IPS-20b (cell line): ENCODE measurements around the gene CETN2.

ENCODE experiments used
- H3K27ac ChIP-seq: one replicate; pipeline ENCODE4 v1.5.1; 2013; ENCODE audit warnings: low read length
- H3K27me3 ChIP-seq: 2 replicates; pipeline ENCODE4 v1.6.1; 2013; ENCODE audit warnings: mild to moderate bottlenecking, low read length, inconsistent platforms; ENCODE audit not compliant: insufficient read depth
- H3K36me3 ChIP-seq: 2 replicates; pipeline ENCODE4 v1.6.1; 2013; ENCODE audit warnings: low read depth, mild to moderate bottlenecking, inconsistent platforms, low read length, moderate library complexity; ENCODE audit not compliant: insufficient read depth
- H3K4me1 ChIP-seq: 2 replicates; pipeline ENCODE4 v1.6.1; 2013; ENCODE audit warnings: mild to moderate bottlenecking, control low read depth, inconsistent platforms, low read length, moderate library complexity; ENCODE audit not compliant: insufficient read depth
- H3K4me3 ChIP-seq: 2 replicates; pipeline ENCODE4 v1.5.1; 2013; ENCODE audit warnings: mild to moderate bottlenecking, low read length, inconsistent platforms
- H3K9ac ChIP-seq: 2 replicates; pipeline ENCODE4 v1.6.1; 2013; ENCODE audit warnings: low read depth, mild to moderate bottlenecking, inconsistent platforms, low read length, moderate library complexity
- H3K9me3 ChIP-seq: 2 replicates; pipeline ENCODE4 v1.6.1; 2013; ENCODE audit warnings: mild to moderate bottlenecking, low read depth, low read length, inconsistent platforms; ENCODE audit not compliant: insufficient read depth

CETN2 gene

DNA sequence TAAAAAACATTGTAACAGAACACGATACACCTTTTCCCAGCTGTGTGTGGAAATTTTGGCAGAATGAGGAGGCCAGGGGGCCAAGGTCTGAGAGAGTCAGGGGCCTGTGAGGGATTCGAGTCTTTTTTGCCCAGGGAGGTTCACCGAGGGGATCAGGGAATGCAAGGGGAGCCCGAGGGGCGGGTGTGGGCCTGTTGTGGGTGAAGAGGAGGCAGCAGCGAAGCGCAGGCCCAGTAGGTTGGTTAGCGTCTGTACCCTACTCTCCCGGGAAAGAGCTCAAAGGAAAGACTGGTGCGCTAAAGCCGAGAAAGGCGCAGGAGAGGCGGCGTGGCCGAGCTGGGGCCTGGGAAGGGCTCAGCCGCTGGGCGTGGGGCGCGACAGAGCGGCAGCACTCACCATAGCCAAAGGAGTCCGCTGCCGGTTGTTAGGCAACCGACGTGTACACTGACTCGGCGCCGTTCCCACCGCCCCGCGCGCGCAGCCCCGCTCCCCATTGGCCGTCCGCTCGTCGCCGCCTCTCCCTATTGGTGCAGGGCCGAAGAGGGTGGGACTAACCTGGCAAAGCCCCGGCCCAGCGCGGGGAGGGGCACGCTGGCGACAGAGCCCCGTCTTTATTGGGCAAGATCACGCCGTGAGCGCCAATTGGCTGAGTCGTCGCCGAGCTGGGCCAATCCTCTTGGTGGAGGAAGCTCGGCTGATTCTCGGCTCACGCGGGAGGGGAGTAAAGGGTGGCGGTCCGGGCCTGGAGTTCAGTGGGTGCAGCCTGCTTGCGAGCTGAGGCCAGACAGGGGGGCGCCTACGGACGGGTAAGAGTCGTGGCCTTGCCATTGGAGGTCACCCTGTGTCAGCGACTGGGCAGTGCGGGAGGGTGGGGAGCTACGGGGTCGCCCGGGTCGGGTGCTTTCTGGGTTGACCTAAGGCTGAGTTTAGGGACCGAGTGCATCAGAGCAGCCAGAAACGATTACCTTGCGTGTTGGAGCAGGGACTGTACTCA is at the start of gene CETN2, which contains the start of gene NSDHL:
Gene CETN2, minus strand, starts transcription at position 446 of the 994 bp plus-strand sequence. Its CDS starts 47 bp downstream, at position 399.
Gene NSDHL, plus strand, starts transcription at position 752 of the 994 bp plus-strand sequence. CDS start 15,262 bp downstream, outside the sequence.
- H3K27ac ChIP-seq: peak within 1 kb of the TSS; percentile 28
- peaks cover 22% of the 10 kb centered on the region; the same call in 1 of the 2 replicates for H3K36me3 ChIP-seq
- peak within 1 kb of the TSS; percentile 90 for H3K4me3 ChIP-seq
- H3K9ac ChIP-seq: peak within 1 kb of the TSS; percentile 85
- H3K9me3 ChIP-seq: no peaks in the 10 kb centered on the region
- peaks cover 4% of the 10 kb centered on the region; the same call in 1 of the 2 replicates for H3K4me1 ChIP-seq
- H3K27me3 ChIP-seq: no peaks in the 10 kb centered on the region

DNA sequence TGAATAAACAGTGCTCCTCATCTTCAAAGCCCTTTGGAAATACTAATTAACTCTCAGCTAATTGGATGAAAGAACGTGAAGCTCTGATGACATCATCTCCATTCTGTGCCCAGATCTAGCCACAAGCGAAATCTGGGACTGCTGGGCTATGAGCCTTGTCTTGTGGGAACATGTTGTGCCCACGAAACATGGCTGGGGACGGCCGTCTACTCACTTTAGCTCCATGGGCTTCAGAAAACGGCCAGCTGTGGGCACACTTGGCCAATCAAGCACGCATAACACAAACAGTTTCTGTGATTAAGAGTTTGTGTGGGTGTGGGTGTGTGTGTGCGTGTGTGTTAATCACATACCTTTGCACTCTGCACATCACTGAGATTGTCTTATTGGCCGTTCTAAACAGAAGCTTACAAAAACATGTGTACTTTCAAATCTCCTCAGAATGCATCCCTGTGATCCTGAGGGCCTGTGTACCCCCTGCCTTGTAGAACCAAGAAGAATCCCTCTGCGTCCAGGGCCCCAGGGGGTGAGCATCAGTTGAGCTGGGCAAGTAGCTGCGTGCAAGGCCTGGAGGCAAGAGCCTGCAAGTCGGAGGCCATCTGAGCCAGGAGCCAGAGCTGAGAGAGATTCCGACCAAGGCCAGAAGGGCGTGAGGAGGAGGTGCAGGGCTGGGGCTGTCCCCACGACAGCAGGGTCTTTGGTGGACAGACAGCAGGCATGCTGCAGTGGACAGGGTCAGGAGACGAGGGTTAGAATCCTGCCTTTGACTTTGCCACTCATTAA is 48.6 kb upstream of the CETN2 start:
- Histone ChIP-seq H3K27me3 (no peaks in the 10 kb centered on the region), H3K9me3 (no peaks in the 10 kb centered on the region), H3K4me3 (no peak overlapping the region), H3K9ac (no peak overlapping the region), H3K36me3 (no peaks in the 10 kb centered on the region), H3K27ac (no peak overlapping the region), H3K4me1 (no peaks in the 10 kb centered on the region)

DNA sequence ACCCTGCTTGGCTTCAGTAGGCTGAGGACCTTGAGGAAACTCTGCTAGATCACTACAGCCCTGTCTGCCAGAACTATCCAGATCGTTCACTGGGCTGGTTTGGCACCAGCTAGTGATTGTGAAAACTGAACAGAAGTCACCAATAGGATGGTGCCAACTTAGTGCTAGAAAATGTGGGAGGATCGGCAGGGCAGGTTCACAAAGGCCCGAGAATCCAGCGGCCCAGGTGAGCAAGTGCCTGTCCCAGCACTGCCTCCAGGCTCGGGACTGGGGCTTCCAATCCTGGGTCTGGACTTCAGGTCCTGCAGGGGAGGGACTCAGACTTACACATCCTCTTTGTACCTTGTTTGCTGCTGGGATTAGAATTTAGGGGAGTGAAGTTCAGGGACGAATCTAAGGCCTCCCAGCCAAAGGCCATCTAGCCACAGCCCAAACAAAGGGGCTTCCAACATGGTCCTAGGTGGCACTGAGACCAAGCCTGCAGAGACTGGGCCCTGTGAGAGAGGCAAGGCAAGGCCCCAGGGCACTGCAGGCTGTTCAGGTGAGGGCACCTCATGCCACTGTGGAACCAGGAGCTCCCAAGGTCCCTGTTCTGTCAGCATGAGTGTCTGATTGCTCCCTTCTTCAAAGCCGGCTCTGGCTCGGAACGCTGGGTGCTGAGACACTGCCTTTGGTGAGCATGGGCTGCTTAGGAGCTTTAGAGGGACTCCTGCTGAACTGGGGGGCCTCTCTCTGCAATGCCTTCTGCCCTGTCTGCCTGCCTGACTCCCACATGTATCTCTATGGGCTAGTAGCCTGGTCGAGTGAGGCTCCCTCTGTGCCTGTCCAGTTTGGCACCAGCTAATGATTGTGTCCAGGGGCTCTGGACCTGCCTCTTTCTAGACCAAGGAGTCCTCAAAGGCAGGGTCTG is 46.6 kb upstream of the CETN2 start:
- H3K4me1 ChIP-seq: no peaks in the 10 kb centered on the region
- H3K36me3 ChIP-seq: no peaks in the 10 kb centered on the region
- H3K27ac ChIP-seq: no peak overlapping the region
- no peak overlapping the region for H3K9ac ChIP-seq
- H3K4me3 ChIP-seq: no peak overlapping the region
- no peaks in the 10 kb centered on the region for H3K9me3 ChIP-seq
- no peaks in the 10 kb centered on the region for H3K27me3 ChIP-seq

DNA sequence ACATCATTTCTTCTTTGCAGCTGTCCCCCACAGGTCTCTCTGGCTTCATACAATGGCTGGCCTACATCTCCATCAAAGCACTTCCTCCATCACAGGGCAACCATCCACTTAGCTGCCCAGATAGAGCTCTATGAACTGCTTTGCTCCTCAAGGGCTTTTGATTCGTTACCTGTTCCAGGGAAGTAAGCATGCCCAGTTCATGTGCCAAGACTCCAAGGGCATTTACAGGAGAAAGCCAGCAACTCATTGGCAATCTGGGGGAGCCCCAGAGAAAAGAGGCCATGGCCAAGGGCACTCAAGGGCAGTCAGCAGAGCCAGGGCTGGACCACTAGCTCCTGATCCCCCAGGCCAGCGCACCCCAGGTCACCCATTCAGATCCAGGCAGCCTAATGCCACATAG is 42.8 kb upstream of the CETN2 start:
- Histone ChIP-seq H3K27ac (no peak overlapping the region), H3K27me3 (no peaks in the 10 kb centered on the region), H3K4me1 (no peaks in the 10 kb centered on the region), H3K9me3 (no peaks in the 10 kb centered on the region), H3K4me3 (no peak overlapping the region), H3K36me3 (peaks cover 20% of the 10 kb centered on the region; the same call in 1 of the 2 replicates), H3K9ac (no peak overlapping the region)

DNA sequence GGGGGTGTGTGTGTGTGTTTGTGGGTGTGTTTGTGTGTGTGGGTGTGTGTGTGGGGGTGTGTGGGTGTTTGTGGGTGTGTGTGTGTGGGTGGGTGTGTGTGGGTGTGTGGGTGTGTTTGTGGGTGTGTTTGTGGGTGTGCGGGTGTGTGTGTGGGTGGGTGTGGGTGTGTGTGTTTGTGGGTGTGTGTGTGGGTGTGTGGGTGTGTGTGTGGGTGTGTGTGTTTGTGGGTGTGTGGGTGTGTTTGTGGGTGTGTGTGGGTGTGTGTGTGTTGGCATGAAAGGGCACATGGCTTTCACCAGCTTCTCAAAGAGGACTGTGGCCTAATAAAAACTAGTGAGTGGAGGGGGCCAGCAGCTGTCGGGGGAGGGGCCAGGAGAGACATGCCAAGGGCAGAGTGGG is 42.0 kb upstream of the CETN2 start:
- no peak overlapping the region for H3K4me3 ChIP-seq
- H3K9me3 ChIP-seq: no peaks in the 10 kb centered on the region
- no peak overlapping the region for H3K27ac ChIP-seq
- H3K36me3 ChIP-seq: peaks cover 22% of the 10 kb centered on the region; the same call in 1 of the 2 replicates
- H3K4me1 ChIP-seq: no peaks in the 10 kb centered on the region
- no peak overlapping the region for H3K9ac ChIP-seq
- no peaks in the 10 kb centered on the region for H3K27me3 ChIP-seq

DNA sequence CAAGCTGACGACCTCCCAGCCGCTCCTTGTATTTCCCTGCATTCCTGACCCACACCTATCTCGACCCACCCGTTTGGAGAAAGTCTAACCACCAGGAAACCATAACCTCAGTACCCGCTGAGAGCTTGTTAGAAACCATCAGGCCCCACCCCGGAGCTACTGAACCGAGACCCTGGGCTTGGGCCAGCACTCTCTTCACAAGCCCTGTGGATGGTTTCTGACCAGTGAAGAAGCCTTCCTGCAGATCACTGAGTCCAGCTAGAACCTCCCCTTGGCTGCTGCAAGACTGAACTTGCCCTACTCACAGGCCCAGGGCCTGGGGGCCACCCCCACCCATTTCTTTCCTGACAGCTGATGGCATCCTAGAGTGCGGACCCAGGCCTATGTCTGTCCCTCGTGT is 40.7 kb upstream of the CETN2 start:
- Histone ChIP-seq H3K36me3 (peaks cover 34% of the 10 kb centered on the region; the same call in 1 of the 2 replicates), H3K27me3 (no peaks in the 10 kb centered on the region), H3K4me3 (no peak overlapping the region), H3K9ac (no peak overlapping the region), H3K9me3 (no peaks in the 10 kb centered on the region), H3K4me1 (no peaks in the 10 kb centered on the region), H3K27ac (no peak overlapping the region)

DNA sequence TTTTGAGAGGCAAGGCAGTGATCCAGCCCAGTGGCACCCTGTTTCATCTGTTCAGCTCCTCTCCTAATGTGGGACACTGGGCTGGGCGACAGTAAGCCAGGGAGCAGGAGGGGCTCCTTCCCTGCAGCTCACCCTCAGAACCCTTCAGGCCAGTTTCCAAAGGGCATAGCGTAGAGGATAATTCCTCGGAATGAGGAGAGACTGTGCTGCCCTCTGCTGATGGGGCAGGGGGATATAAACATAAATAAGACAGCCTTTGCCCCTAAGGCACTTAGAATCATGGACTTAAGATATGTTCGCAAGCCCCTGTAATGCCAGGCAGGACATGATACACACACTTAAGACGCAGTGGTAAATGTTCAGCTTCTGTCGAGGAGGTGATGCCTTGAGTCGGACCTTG is 39.4 kb upstream of the CETN2 start:
- no peaks in the 10 kb centered on the region for H3K4me1 ChIP-seq
- no peak overlapping the region for H3K9ac ChIP-seq
- H3K4me3 ChIP-seq: no peak overlapping the region
- no peaks in the 10 kb centered on the region for H3K27me3 ChIP-seq
- H3K27ac ChIP-seq: no peak overlapping the region
- H3K9me3 ChIP-seq: no peaks in the 10 kb centered on the region
- peaks cover 46% of the 10 kb centered on the region; the same call in 1 of the 2 replicates for H3K36me3 ChIP-seq

DNA sequence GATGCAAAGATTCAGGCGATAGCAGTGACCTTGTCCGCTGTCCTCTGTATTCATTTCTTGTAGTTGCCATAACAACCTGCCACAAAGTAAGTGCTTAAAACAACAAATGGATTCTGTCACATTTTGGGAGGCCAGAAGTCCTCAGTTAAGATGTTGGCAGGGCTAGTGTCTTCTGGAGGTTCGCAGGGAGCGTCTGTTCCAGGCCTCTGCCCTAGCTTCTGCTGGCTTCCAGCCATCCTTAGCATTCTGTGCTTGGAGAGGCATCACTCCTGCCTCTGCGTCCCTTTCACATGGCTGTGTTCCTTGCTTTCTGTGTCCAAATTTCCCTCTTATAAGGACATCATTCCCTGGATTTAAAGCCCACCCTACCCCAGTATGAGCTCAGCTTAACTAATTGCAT is 35.8 kb upstream of the CETN2 start:
- no peak overlapping the region for H3K4me3 ChIP-seq
- H3K27me3 ChIP-seq: no peaks in the 10 kb centered on the region
- no peak overlapping the region for H3K9ac ChIP-seq
- H3K36me3 ChIP-seq: peaks cover 73% of the 10 kb centered on the region; the same call in 1 of the 2 replicates
- no peaks in the 10 kb centered on the region for H3K9me3 ChIP-seq
- H3K27ac ChIP-seq: no peak overlapping the region
- no peaks in the 10 kb centered on the region for H3K4me1 ChIP-seq

DNA sequence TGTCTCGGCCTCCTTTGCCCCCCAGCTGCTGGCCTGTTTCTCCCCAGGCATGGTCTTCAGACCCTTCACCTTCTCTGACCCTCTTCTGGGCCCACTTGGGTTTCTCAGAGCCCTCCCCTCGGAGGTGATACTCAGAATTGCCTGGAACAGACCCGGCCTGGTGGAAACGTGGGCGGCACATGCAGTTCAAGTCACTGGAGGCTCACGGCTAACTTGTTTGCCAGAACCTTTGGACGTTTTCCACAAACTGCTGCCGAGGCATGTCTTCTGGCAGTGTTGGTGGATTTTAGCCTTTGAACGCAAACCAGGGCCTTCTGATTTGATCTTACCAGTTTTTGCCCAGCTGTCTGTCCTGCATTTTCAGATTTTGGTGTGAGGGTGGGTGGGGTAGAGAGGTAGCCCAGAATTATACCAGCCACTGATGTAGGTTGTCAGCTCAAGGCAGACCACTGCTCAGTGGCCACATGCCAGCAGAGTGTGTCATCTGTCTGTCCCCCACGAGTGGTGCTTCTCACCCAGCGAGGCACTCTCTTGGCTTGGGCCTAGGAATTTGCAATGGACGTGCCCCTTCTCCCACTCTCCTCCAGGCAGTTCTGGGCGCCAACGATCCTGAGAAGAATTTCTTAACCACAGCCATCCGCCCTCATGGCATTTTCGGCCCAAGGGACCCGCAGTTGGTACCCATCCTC is 34.8 kb upstream of the CETN2 start:
- Histone ChIP-seq H3K4me3 (no peak overlapping the region), H3K9ac (no peak overlapping the region), H3K27me3 (no peaks in the 10 kb centered on the region), H3K36me3 (peaks cover 79% of the 10 kb centered on the region; the same call in 1 of the 2 replicates), H3K9me3 (no peaks in the 10 kb centered on the region), H3K27ac (no peak overlapping the region), H3K4me1 (no peaks in the 10 kb centered on the region)

DNA sequence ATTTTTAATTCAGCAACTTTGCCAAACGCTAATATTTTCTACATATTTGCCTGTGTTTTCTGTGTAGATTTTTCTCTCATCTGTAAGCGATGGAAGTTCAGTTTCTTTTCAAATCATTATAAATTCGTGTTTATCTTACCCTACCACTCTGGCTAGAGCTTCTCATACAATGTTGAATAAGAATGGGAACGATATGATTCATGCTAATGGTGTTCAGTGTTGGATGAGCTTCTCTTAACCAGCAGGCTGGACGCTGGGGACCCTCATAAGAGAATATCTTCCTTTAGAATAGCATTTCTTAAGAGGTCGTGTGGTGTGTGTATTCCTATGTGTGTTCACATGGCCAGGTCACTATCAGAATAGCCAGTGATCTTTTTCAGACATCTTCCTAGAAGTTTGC is 31.3 kb upstream of the CETN2 start:
- H3K27ac ChIP-seq: no peak overlapping the region
- H3K36me3 ChIP-seq: peaks cover 73% of the 10 kb centered on the region; the same call in 1 of the 2 replicates

More for the DNA sequence above, 31.3 kb upstream of the CETN2 start:
- Histone ChIP-seq H3K9ac (no peak overlapping the region), H3K4me1 (no peaks in the 10 kb centered on the region), H3K4me3 (no peak overlapping the region), H3K9me3 (no peaks in the 10 kb centered on the region), H3K27me3 (no peaks in the 10 kb centered on the region)
